Measurements from ENCODE around the gene ALDH2. TPM values are rescaled to one million over a fixed set of nuclear protein-coding genes. Genes with fewer than 3 reads are reported as not detected.
"Not testable (repeated sequence)": the region's sequence is repeated elsewhere in the genome, so short reads cannot be mapped to it uniquely, and the experiment has no call there.

ALDH2 gene
- total RNA-seq, 3 donors from 2014 or later = 293 to 382 (median 304) TPM

DNA sequence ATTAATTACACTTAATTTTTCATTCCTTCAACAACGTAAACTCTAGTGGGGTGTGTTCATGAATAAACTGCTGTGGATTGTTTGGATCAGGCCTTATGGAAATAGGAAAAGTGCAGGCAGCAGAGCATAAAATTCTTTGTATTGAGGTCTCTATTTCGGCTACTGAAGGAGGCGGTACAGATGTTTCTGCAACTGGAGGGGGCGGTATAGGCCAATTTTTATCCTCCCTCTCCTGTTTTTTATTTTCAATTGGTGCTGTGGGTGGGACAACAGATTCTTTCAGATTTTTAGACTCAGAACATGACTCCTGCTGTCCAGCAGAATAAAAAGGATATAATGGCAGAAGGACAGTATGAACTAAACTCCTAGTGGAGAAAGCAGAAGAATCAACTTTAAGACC is 57.6 kb downstream of the ALDH2 start:
- ATAC-seq = not testable (repeated sequence)

DNA sequence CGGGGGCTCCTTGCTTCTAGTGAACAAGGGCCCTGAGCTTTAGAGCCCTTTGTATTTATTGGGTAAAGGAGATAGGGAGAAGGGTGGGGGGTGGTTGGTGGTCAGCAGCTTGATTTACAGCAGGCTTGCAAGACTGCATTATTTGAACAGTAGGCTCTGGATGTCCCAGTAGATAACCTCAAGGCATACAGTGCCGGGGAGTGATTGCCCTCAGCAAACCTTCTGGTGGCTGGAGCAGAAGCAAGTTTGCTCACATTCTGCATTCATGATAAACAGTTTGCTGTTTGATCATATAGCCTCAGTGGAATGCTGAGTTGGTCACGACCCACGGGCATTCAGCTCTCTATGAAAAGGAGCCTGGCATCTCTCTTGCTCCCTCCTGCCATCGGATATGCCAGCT is 58.8 kb downstream of the ALDH2 start:
- TF ChIP-seq CTCF (IDR thresholded peaks at IDR 0.05) = no peak
- Histone ChIP-seq H3K4me3 (no peak overlapping the region), H3K4me1 (ENCODE audit: low read depth) (peaks cover 13% of the 10 kb centered on the region), H3K9me3 (no peaks in the 10 kb centered on the region), H3K36me3 (ENCODE audit: low read depth) (no peaks in the 10 kb centered on the region)
- ATAC-seq (no peak), DNase-seq (no peak)
- intact Hi-C loops (cut with DNase I, micrococcal nuclease) = no loop called here

More for the DNA sequence above, 57.6 kb downstream of the ALDH2 start:
- H3K4me3 ChIP-seq; intact Hi-C loops (cut with DNase I, micrococcal nuclease); DNase-seq; H3K36me3 ChIP-seq (ENCODE audit: low read depth); H3K9me3 ChIP-seq: not testable (repeated sequence)
- peaks cover 21% of the 10 kb centered on the region for H3K4me1 ChIP-seq (ENCODE audit: low read depth)
- peak; percentile 20 for TF ChIP-seq CTCF (IDR thresholded peaks at IDR 0.05)

DNA sequence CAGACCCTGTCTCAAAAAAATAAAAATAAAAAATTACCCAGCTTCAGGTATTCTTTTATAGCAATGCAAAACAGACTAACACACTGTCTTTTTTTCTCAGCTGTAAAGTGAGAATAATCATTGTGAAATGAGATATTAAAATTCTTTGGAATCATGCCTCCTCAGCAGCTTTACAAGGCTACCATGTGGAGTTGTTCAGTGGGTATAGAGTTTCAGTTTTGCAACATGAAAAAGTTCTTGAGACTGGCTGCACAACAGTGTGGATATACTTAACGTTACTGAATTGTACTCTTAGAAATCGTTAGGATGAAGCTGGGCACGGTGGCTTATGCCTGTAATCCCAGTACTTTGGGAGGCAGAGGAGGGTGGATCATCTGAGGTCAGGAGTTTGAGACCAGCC is 59.6 kb downstream of the ALDH2 start:
- ATAC-seq (no peak), DNase-seq (no peak)
- H3K36me3 ChIP-seq (ENCODE audit: low read depth) = no peaks in the 10 kb centered on the region
- H3K9me3 ChIP-seq = no peaks in the 10 kb centered on the region
- peaks cover 10% of the 10 kb centered on the region for H3K4me1 ChIP-seq (ENCODE audit: low read depth)
- no peak for TF ChIP-seq CTCF (IDR thresholded peaks at IDR 0.05)
- intact Hi-C loops (cut with DNase I, micrococcal nuclease) = no loop called here
- H3K4me3 ChIP-seq = no peak overlapping the region

DNA sequence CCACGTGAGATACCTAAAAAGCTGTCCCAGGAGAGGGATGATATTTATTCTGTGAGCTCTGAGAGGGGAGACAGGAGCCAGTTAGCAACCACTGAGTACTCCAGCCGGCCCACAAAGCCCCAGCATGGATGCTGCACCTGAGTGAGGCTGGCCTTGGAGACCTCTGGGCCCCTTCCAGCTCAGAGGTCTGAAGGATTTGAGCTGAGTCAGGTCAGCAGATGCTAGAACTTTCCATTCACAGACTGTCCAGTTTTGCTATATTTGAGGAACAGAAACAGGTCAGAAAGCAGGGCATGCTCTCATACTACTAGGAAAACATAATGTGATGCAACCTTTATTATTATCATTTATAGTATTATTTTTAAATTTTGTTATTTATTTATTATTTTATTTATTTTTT is 60.3 kb downstream of the ALDH2 start:
- no peak for DNase-seq
- no peak for TF ChIP-seq CTCF (IDR thresholded peaks at IDR 0.05)
- Histone ChIP-seq H3K36me3 (ENCODE audit: low read depth) (no peaks in the 10 kb centered on the region), H3K9me3 (no peaks in the 10 kb centered on the region), H3K4me1 (ENCODE audit: low read depth) (peaks cover 10% of the 10 kb centered on the region), H3K4me3 (no peak overlapping the region)
- intact Hi-C loops (cut with DNase I, micrococcal nuclease) = no loop called here
- no peak for ATAC-seq

- Histone ChIP-seq H3K36me3 (ENCODE audit: low read depth) (no peaks in the 10 kb centered on the region), H3K4me1 (ENCODE audit: low read depth) (peaks cover 10% of the 10 kb centered on the region), H3K9me3 (no peaks in the 10 kb centered on the region), H3K4me3 (no peak overlapping the region)
- no peak for TF ChIP-seq CTCF (IDR thresholded peaks at IDR 0.05)
- intact Hi-C loops (cut with DNase I, micrococcal nuclease) = no loop called here
- ATAC-seq = peak; percentile 60
- no peak for DNase-seq
Observed at GRCh38 chr12:111827907-111828306, 61.2 kb downstream of the ALDH2 start.

GRCh38 chr12:111828338-111828979 is 61.7 kb downstream of the ALDH2 start:
- Histone ChIP-seq H3K9me3 (no peaks in the 10 kb centered on the region), H3K4me3 (no peak overlapping the region), H3K4me1 (ENCODE audit: low read depth) (peaks cover 6% of the 10 kb centered on the region), H3K36me3 (ENCODE audit: low read depth) (no peaks in the 10 kb centered on the region)
- no peak for ATAC-seq
- TF ChIP-seq CTCF (IDR thresholded peaks at IDR 0.05) = no peak
- intact Hi-C loops (cut with DNase I, micrococcal nuclease) = no loop called here
- no peak for DNase-seq

- H3K4me1 ChIP-seq (ENCODE audit: low read depth); ATAC-seq; intact Hi-C loops (cut with DNase I, micrococcal nuclease); H3K36me3 ChIP-seq (ENCODE audit: low read depth); DNase-seq; H3K4me3 ChIP-seq; H3K9me3 ChIP-seq: not testable (repeated sequence)
Observed at GRCh38 chr12:111829635-111830034, 62.9 kb downstream of the ALDH2 start.

GRCh38 chr12:111834740-111835386 is 68.1 kb downstream of the ALDH2 start:
- H3K4me3 ChIP-seq; H3K36me3 ChIP-seq (ENCODE audit: low read depth); H3K9me3 ChIP-seq; H3K4me1 ChIP-seq (ENCODE audit: low read depth); intact Hi-C loops (cut with DNase I, micrococcal nuclease): not testable (repeated sequence)
- DNase-seq = peak; percentile 70 to 76 (median 70)
- peak; percentile 24 for ATAC-seq
